H1 (cell line): Measurements from ENCODE around the gene YEATS4. TPM values are rescaled to one million over a fixed set of nuclear protein-coding genes. Genes with fewer than 3 reads are reported as not detected.

ENCODE experiments used
- CTCF ChIA-PET: fragments of 300-600 bp; sonication (Branson Sonifier 250); formaldehyde crosslinking; loops from one replicate; lab custom pipeline; 2021; ENCODE audit not compliant: partially characterized antibody; lab: Charles Lee
- POLR2A ChIA-PET: fragments of 300-600 bp; sonication (Branson Sonifier 250); formaldehyde crosslinking; loops from one replicate; lab custom pipeline; 2021; ENCODE audit warnings: inconsistent platforms; ENCODE audit not compliant: partially characterized antibody; lab: Charles Lee
- DNase-seq, 2 experiments: peaks; one replicate each; pipeline versions ENCODE4 v3.0.0 to v3.0.0-alpha.2; 2010 to 2022; ENCODE audit warnings: low spot score in 2 of 2, low read depth in 1 of 2, mixed read lengths in 1 of 2
- FAIRE-seq: peaks from 2 replicates; lab custom pipeline; 2011; peaks lifted over from hg19 to GRCh38; lab: Jason Lieb, UNC
- H2AFZ ChIP-seq: 2 replicates; pipeline ENCODE4 v1.8.1; 2012; ENCODE audit warnings: low read length, inconsistent platforms
- H2AK5ac ChIP-seq: 2 replicates; pipeline ENCODE4 v1.6.1; 2013; ENCODE audit warnings: low read depth, low read length
- H2BK120ac ChIP-seq: replicated peaks from 2 replicates; pipeline ENCODE3; 2013; ENCODE audit warnings: low read depth, low read length, inconsistent platforms
- H2BK12ac ChIP-seq: 2 replicates; pipeline ENCODE4 v1.6.1; 2013; ENCODE audit warnings: low read depth, low read length
- H2BK15ac ChIP-seq: 2 replicates; pipeline ENCODE4 v1.6.1; 2013; ENCODE audit warnings: low read length
- H2BK20ac ChIP-seq: 2 replicates; pipeline ENCODE4 v1.6.1; 2013; ENCODE audit warnings: low read length
- H2BK5ac ChIP-seq: 2 replicates; pipeline ENCODE4 v1.6.1; 2013; ENCODE audit warnings: low read depth, low read length
- H3K14ac ChIP-seq: 2 replicates; pipeline ENCODE4 v1.6.1; 2013; ENCODE audit warnings: inconsistent platforms; ENCODE audit not compliant: insufficient read length
- H3K18ac ChIP-seq: 2 replicates; pipeline ENCODE4 v1.6.1; 2013; ENCODE audit warnings: low read length; ENCODE audit errors: extremely low read depth
- H3K23ac ChIP-seq: 2 replicates; pipeline ENCODE4 v1.6.1; 2013; ENCODE audit warnings: inconsistent platforms; ENCODE audit not compliant: insufficient read length
- H3K23me2 ChIP-seq: 2 replicates; pipeline ENCODE4 v1.6.1; 2013; ENCODE audit warnings: low read depth, low read length
- H3K27ac ChIP-seq: 2 replicates; pipeline ENCODE4 v1.6.1; 2011; ENCODE audit warnings: low read depth, low read length, inconsistent platforms
- H3K27me3 ChIP-seq, 4 experiments: replicated peaks in 1 of 4; 1 replicate in 1 of 4; 2 replicates in 3 of 4; pipeline versions ENCODE4 v1.6.1 to v1.8.1; 2011 to 2013; ENCODE audit warnings: low read length in 3 of 4, mild to moderate bottlenecking in 3 of 4, inconsistent platforms in 2 of 4, mixed read lengths in 2 of 4, moderate library complexity in 1 of 4; ENCODE audit not compliant: control insufficient read depth in 3 of 4, insufficient read depth in 3 of 4; ENCODE audit errors: extremely low read depth in 1 of 4
- H3K36me3 ChIP-seq, 4 experiments: 2 replicates each; pipeline versions ENCODE4 v1.6.1 to v1.8.1; 2011 to 2013; ENCODE audit warnings: mild to moderate bottlenecking in 4 of 4, low read length in 3 of 4, moderate library complexity in 2 of 4, control low read depth in 1 of 4, inconsistent platforms in 1 of 4; ENCODE audit not compliant: insufficient read depth in 4 of 4, control insufficient read depth in 2 of 4
- H3K4ac ChIP-seq: replicated peaks from 2 replicates; pipeline ENCODE3; 2013; ENCODE audit warnings: low read length, low read depth, mixed read lengths, inconsistent platforms; ENCODE audit not compliant: insufficient read length
- H3K4me1 ChIP-seq, 4 experiments: replicated peaks in 1 of 4; 1 replicate in 1 of 4; 2 replicates in 3 of 4; pipeline versions ENCODE4 v1.6.1 to v1.8.1; 2011 to 2013; ENCODE audit warnings: low read length in 3 of 4, inconsistent platforms in 2 of 4, mixed read lengths in 1 of 4; ENCODE audit not compliant: insufficient read depth in 4 of 4, control insufficient read depth in 3 of 4
- H3K4me2 ChIP-seq, 2 experiments: 2 replicates each; pipeline versions ENCODE4 v1.6.1 to v1.8.1; 2011 to 2013; ENCODE audit warnings: low read depth in 2 of 2, low read length in 2 of 2, control low read depth in 1 of 2, inconsistent platforms in 1 of 2, mild to moderate bottlenecking in 1 of 2; ENCODE audit not compliant: insufficient read depth in 1 of 2
- H3K4me3 ChIP-seq, 4 experiments: fragments of 200-600, 300-600 bp in 1 of 4; sonication (generic), shearing (Covaris generic), sonication (Bioruptor Twin) in 1 of 4; 2 replicates each; pipeline versions ENCODE4 v1.5.1 to v1.8.1; 2011 to 2016; ENCODE audit warnings: low read length in 4 of 4, low read depth in 3 of 4, control low read depth in 2 of 4, inconsistent platforms in 2 of 4, mild to moderate bottlenecking in 2 of 4, mixed read lengths in 1 of 4, moderate library complexity in 1 of 4; ENCODE audit not compliant: insufficient read depth in 2 of 4; ENCODE audit errors: extremely low read depth in 1 of 4
- H3K56ac ChIP-seq: replicated peaks from 2 replicates; pipeline ENCODE3; 2013; ENCODE audit warnings: low read depth, mild to moderate bottlenecking, mixed read lengths, low read length, inconsistent platforms; ENCODE audit not compliant: insufficient read length
- H3K79me1 ChIP-seq: 2 replicates; pipeline ENCODE4 v1.6.1; 2013; ENCODE audit warnings: low read depth, low read length, control low read depth
- H3K79me2 ChIP-seq, 2 experiments: 2 replicates each; pipeline versions ENCODE4 v1.6.1 to v1.8.1; 2012 to 2013; ENCODE audit warnings: low read length in 2 of 2, mild to moderate bottlenecking in 2 of 2, inconsistent platforms in 1 of 2; ENCODE audit not compliant: insufficient read depth in 2 of 2, control insufficient read depth in 1 of 2
- H3K9ac ChIP-seq, 4 experiments: replicated peaks in 1 of 4; 1 replicate in 1 of 4; 2 replicates in 3 of 4; pipeline versions ENCODE4 v1.6.1 to v1.8.1; 2011 to 2013; ENCODE audit warnings: low read depth in 3 of 4, low read length in 3 of 4, control low read depth in 2 of 4, mild to moderate bottlenecking in 2 of 4, moderate library complexity in 2 of 4, inconsistent platforms in 1 of 4; ENCODE audit errors: extremely low read depth in 1 of 4
- H3K9me3 ChIP-seq, 2 experiments: 2 replicates each; pipeline versions ENCODE4 v1.6.1 to v1.8.1; 2012 to 2013; ENCODE audit warnings: mild to moderate bottlenecking in 2 of 2, moderate library complexity in 2 of 2, control low read depth in 1 of 2, inconsistent platforms in 1 of 2, low read depth in 1 of 2, low read length in 1 of 2, mixed read lengths in 1 of 2; ENCODE audit not compliant: insufficient read depth in 2 of 2
- H4K20me1 ChIP-seq, 2 experiments: replicated peaks in 1 of 2; 2 replicates each; pipeline versions ENCODE3 to v1.8.1; 2011 to 2013; ENCODE audit warnings: inconsistent platforms in 2 of 2, low read length in 2 of 2, mild to moderate bottlenecking in 1 of 2; ENCODE audit not compliant: insufficient read depth in 2 of 2, control insufficient read depth in 1 of 2
- H4K5ac ChIP-seq: 2 replicates; pipeline ENCODE4 v1.6.1; 2013; ENCODE audit warnings: low read length, low read depth, mixed read lengths, inconsistent platforms; ENCODE audit not compliant: insufficient read length
- H4K8ac ChIP-seq: 2 replicates; pipeline ENCODE4 v1.8.0; 2013; ENCODE audit warnings: mild to moderate bottlenecking, moderate library complexity, low read length, inconsistent platforms; ENCODE audit not compliant: insufficient read depth; ENCODE audit errors: extremely low read depth
- H4K91ac ChIP-seq: replicated peaks from 2 replicates; pipeline ENCODE3; 2013; ENCODE audit warnings: low read length, mixed read lengths, inconsistent platforms; ENCODE audit not compliant: insufficient read length
- HDAC2 ChIP-seq, 2 experiments: fragments of 300-600 bp in 1 of 2; sonication (generic) in 1 of 2; IDR thresholded peaks; 2 replicates each; pipeline ENCODE4 v1.6.1; 2011 to 2012; ENCODE audit warnings: low read depth in 2 of 2, low read length in 2 of 2, mild to moderate bottlenecking in 2 of 2, moderate library complexity in 2 of 2, borderline replicate concordance in 1 of 2, inconsistent platforms in 1 of 2
- POLR2A ChIP-seq, 2 experiments: IDR thresholded peaks; 1 replicate in 1 of 2; 2 replicates in 1 of 2; pipeline ENCODE4 v1.6.1; 2011; ENCODE audit warnings: low read depth in 2 of 2, low read length in 2 of 2, mild to moderate bottlenecking in 2 of 2; ENCODE audit errors: control extremely low read depth in 1 of 2
- RAD21 ChIP-seq, 2 experiments: IDR thresholded peaks in 1 of 2; conservative IDR thresholded peaks in 1 of 2; 2 replicates each; pipeline ENCODE4 v1.6.1; 2011; ENCODE audit warnings: low read depth in 2 of 2, low read length in 2 of 2, improper control_type of control experiment in 1 of 2, inconsistent platforms in 1 of 2, mild to moderate bottlenecking in 1 of 2, moderate library complexity in 1 of 2
- SIX5 ChIP-seq: IDR thresholded peaks from 2 replicates; pipeline ENCODE4 v1.6.1; 2011; ENCODE audit warnings: mild to moderate bottlenecking, low read depth, low read length
- SUZ12 ChIP-seq: fragments of 200-600 bp; sonication (generic); IDR thresholded peaks from 2 replicates; pipeline ENCODE4 v1.6.1; 2012; ENCODE audit warnings: mild to moderate bottlenecking, inconsistent platforms, low read length, moderate library complexity, mixed read lengths
- WGBS, 2 experiments: shearing (Covaris generic) in 1 of 2; methylation state at CpG; one replicate each; pipeline versions ENCODE4 v1.1.6 to v1.1.7; 2013 to 2015; ENCODE audit warnings: low lambda C conversion rate in 2 of 2, mixed read lengths in 2 of 2, inconsistent platforms in 1 of 2, low coverage in 1 of 2, missing lambda C conversion rate in 1 of 2; ENCODE audit not compliant: insufficient replicate concordance in 2 of 2, insufficient coverage in 1 of 2, insufficient read length in 1 of 2; ENCODE audit errors: extremely low coverage in 1 of 2, missing lambda C conversion rate in 1 of 2; 5-methylcytosine and 5-hydroxymethylcytosine counted together
- polyA plus RNA-seq, 7 experiments: library from polyadenylated mRNA; depleted of rRNA in 3 of 7; stranded (reverse) in 5 of 7; unstranded in 2 of 7; fragments of >200 nt in 5 of 7; fragments of 200-250 nt in 2 of 7; gene quantifications; 1 replicate in 5 of 7; 2 replicates in 1 of 7; 4 replicates in 1 of 7; pipeline versions ENCODE4 v1.2.1 to v1.2.3, GENCODE V29; 2011 to 2013; ENCODE audit warnings: missing spikeins in 2 of 7, mixed read lengths in 2 of 7
- total RNA-seq: library from RNA; stranded (reverse); fragmentation: NEBNext Ultra II Directional; extraction: Animal tissue kit (Norgen Biotek cat#: 25700); gene quantifications from 2 replicates; pipeline ENCODE4 v1.2.1, GENCODE V29; 2021

The YEATS4 gene
- total and polyA plus RNA-seq, 2 of the 8 experiments (the other 6 are each of a cell fraction or from before 2014, with no cell fraction given): 25.7 to 32.5 TPM

- Histone ChIP-seq H3K4ac (no peak overlapping the region), H4K91ac (no peak overlapping the region), H2AK5ac (no peak overlapping the region), H3K18ac (no peak overlapping the region), H3K9ac (no peak overlapping the region), H3K27ac (no peak overlapping the region), H2BK12ac (no peak overlapping the region), H3K4me2 (no peak overlapping the region), H3K56ac (no peak overlapping the region), H2BK15ac (no peak overlapping the region), H3K9me3 (no peaks in the 10 kb centered on the region), H4K5ac (no peak overlapping the region), H2BK120ac (no peak overlapping the region), H2BK20ac (no peak overlapping the region), H3K27me3 (no peaks in the 10 kb centered on the region), H3K14ac (no peak overlapping the region), H4K8ac (no peak overlapping the region), H4K20me1 (no peaks in the 10 kb centered on the region), H3K23me2 (no peaks in the 10 kb centered on the region), H2AFZ (no peak overlapping the region), H3K4me3 (no peak overlapping the region), H3K36me3 (peaks cover 7 to 74% (median 37%) of the 10 kb centered on the region in 4 experiments; a peak in 7 of 8 replicates), H2BK5ac (no peak overlapping the region), H3K4me1 (no peaks in the 10 kb centered on the region), H3K79me1 (no peaks in the 10 kb centered on the region; the same call in 1 of the 2 replicates), H3K79me2 (peaks cover 0 to 13% of the 10 kb centered on the region in 2 experiments; a peak in 1 of 4 replicates), H3K23ac (no peak overlapping the region)
- ChIA-PET POLR2A (interaction anchor here (1.0 to 1.4 kb wide), 3 partner anchors 9 to 218 kb away, joined by 3 to 5 read pairs (median 4); no protein-coding TSS in a partner anchor), CTCF (interaction anchor here (0.5 to 1.0 kb wide), 3 partner anchors 10 to 514 kb away, joined by 3 to 4 read pairs (median 3); no protein-coding TSS in a partner anchor)
- 90% methylated on average over 1 of the region's 1 CpG; no CpG with 5 or more reads in 1 of the 2 experiments for WGBS, 2 experiments
- FAIRE-seq (no peak), DNase-seq (no peak)
- TF ChIP-seq RAD21 (IDR thresholded peaks at IDR 0.05 in 1 of 2, conservative IDR thresholded peaks at IDR 0.05 in 1 of 2; ENCODE audit: low read depth in 2 of 2, low read length in 2 of 2) (no peak), SIX5 (no peak), HDAC2 (IDR thresholded peaks at IDR 0.05; ENCODE audit: borderline replicate concordance in 1 of 2, low read depth in 2 of 2, low read length in 2 of 2) (no peak), SUZ12 (no peak), POLR2A (IDR thresholded peaks at IDR 0.05; ENCODE audit: control extremely low read depth in 1 of 2, low read depth in 2 of 2, low read length in 2 of 2) (no peak)
Observed at GRCh38 chr12:69368171-69368570, 8.6 kb downstream of the YEATS4 start.
